GM12878 (cell line): ENCODE results near the gene GRK5. TPM values are rescaled to one million over a fixed set of nuclear protein-coding genes. Genes with fewer than 3 reads are reported as not detected.
A peak's percentile ranks its signal among the peaks of the same experiment; 100 is the strongest.

Experiments used
- ATAC-seq: fragments of 200-7000 bp; cut with Tn5 transposase; 3 replicates; pipeline ENCODE4 v1.9.1; 2020; ENCODE audit warnings: mild to moderate bottlenecking, moderate library complexity
- BruUV-seq: library from RNA; stranded (reverse); fragments of 400-500 nt; replicated peaks from 2 replicates; lab custom pipeline; 2021; lab: Mats Ljungman, UMichigan
- CTCF ChIA-PET: fragments of 300-600 bp; sonication (Branson Sonifier 250); formaldehyde crosslinking; extraction: SDS; loops from one replicate; lab custom pipeline; 2021; ENCODE audit warnings: inconsistent platforms; lab: Yijun Ruan, JAX
- POLR2A ChIA-PET: fragments of 350-600 bp; formaldehyde crosslinking; extraction: SDS; loops from one replicate; lab custom pipeline; 2021; ENCODE audit warnings: inconsistent platforms; lab: Charles Lee
- RAD21 ChIA-PET: fragments of 300-600 bp; sonication (Branson Sonifier 250); formaldehyde crosslinking; loops from one replicate; lab custom pipeline; 2023; ENCODE audit warnings: antibody characterized with exemption; ENCODE audit not compliant: unreplicated experiment; lab: Charles Lee
- SMC1A ChIA-PET: fragments of 300-600 bp; sonication (Branson Sonifier 250); formaldehyde crosslinking; loops from one replicate; lab custom pipeline; 2023; ENCODE audit not compliant: unreplicated experiment, uncharacterized antibody; lab: Charles Lee
- DNase-seq: peaks from one replicate; pipeline ENCODE4 v3.0.0-alpha.2; 2011; ENCODE audit warnings: low read depth, low spot score
- FAIRE-seq: peaks from 3 replicates; lab custom pipeline; 2011; peaks lifted over from hg19 to GRCh38; lab: Jason Lieb, UNC
- H2AFZ ChIP-seq: 2 replicates; pipeline ENCODE4 v1.6.0; 2011; ENCODE audit warnings: low read depth, low read length, control low read depth; ENCODE audit not compliant: control insufficient read depth
- H3K27ac ChIP-seq: 2 replicates; pipeline ENCODE4 v1.5.1; 2011; ENCODE audit warnings: control low read depth; ENCODE audit not compliant: control insufficient read depth, insufficient read depth
- H3K27me3 ChIP-seq, 2 experiments: replicated peaks in 1 of 2; 2 replicates each; pipeline versions ENCODE4 v1.6.0 to v1.6.1; 2011; ENCODE audit warnings: low read length in 1 of 2; ENCODE audit not compliant: control insufficient read depth in 2 of 2, insufficient read depth in 2 of 2
- H3K36me3 ChIP-seq, 2 experiments: 2 replicates each; pipeline ENCODE4 v1.5.1; 2011; ENCODE audit warnings: low read length in 1 of 2; ENCODE audit not compliant: control insufficient read depth in 2 of 2, insufficient read depth in 2 of 2
- H3K4me1 ChIP-seq: 2 replicates; pipeline ENCODE4 v1.6.1; 2011; ENCODE audit warnings: mild to moderate bottlenecking, low read length, moderate library complexity, mixed read lengths; ENCODE audit not compliant: control insufficient read depth, insufficient read depth
- H3K4me2 ChIP-seq: 2 replicates; pipeline ENCODE4 v1.6.0; 2011; ENCODE audit warnings: control low read depth; ENCODE audit not compliant: control insufficient read depth, insufficient read depth
- H3K4me3 ChIP-seq: fragments of 200-600 bp; sonication (generic); 2 replicates; pipeline ENCODE4 v1.5.1; 2016
- H3K79me2 ChIP-seq: 2 replicates; pipeline ENCODE4 v1.6.0; 2011; ENCODE audit warnings: low read length; ENCODE audit not compliant: control insufficient read depth, insufficient read depth
- H3K9ac ChIP-seq: 2 replicates; pipeline ENCODE4 v1.8.0; 2011; ENCODE audit warnings: low read length, control low read depth, mixed read lengths; ENCODE audit not compliant: control insufficient read depth, insufficient read depth
- H3K9me3 ChIP-seq: replicated peaks from 3 replicates; pipeline ENCODE4 v1.5.1; 2011; ENCODE audit warnings: mild to moderate bottlenecking, low read length; ENCODE audit not compliant: control insufficient read depth, insufficient read depth
- H4K20me1 ChIP-seq: 2 replicates; pipeline ENCODE4 v1.6.0; 2011; ENCODE audit not compliant: control insufficient read depth, insufficient read depth
- PAX5 ChIP-seq: IDR thresholded peaks from 2 replicates; pipeline ENCODE4 v1.6.1; 2011; ENCODE audit warnings: low read depth, low read length, borderline replicate concordance
- RAD21 ChIP-seq: IDR thresholded peaks from 2 replicates; pipeline ENCODE4 v1.6.1; 2011; ENCODE audit warnings: mild to moderate bottlenecking, low read depth, low read length, moderate library complexity; ENCODE audit not compliant: insufficient read depth
- SMC3 ChIP-seq: IDR thresholded peaks from 2 replicates; pipeline ENCODE4 v1.6.1; 2011; ENCODE audit warnings: low read length, improper control_type of control experiment, borderline replicate concordance
- WGBS: methylation state at CpG from one replicate; pipeline ENCODE4 v1.1.6; 2016; ENCODE audit warnings: low lambda C conversion rate; ENCODE audit not compliant: insufficient replicate concordance, insufficient coverage; ENCODE audit errors: missing lambda C conversion rate; 5-methylcytosine and 5-hydroxymethylcytosine counted together
- in situ Hi-C: fragments of 300-500 bp; cut with MboI; formaldehyde crosslinking; loops from 9 replicates; pipeline ENCODE4 v1.14.3; 2018; ENCODE audit warnings: mixed read lengths
- intact Hi-C: fragments of 100-400 bp; cut with micrococcal nuclease; formaldehyde crosslinking; loops from one replicate; pipeline ENCODE4 v1.14.2; 2022; ENCODE audit not compliant: unreplicated experiment
- polyA plus RNA-seq, 11 experiments: library from polyadenylated mRNA; depleted of rRNA in 4 of 11; unstranded in 6 of 11; stranded (reverse) in 5 of 11; fragments of >200 nt; fragmentation: Nextera tagmentation in 4 of 11; fragmentation: Illumina TruSeq in 1 of 11; extraction: Ambion mirVana in 4 of 11; extraction: Trizol in 1 of 11; gene quantifications; 1 replicate in 1 of 11; 2 replicates in 10 of 11; pipeline versions ENCODE4 v1.2.1 to v1.2.3, GENCODE V29; 2011 to 2016; ENCODE audit warnings: inconsistent platforms in 2 of 11, missing spikeins in 2 of 11, low read depth in 1 of 11
- total RNA-seq, 4 experiments: library from RNA; depleted of rRNA in 3 of 4; stranded (reverse); fragments of >200 nt in 3 of 4; fragmentation: Illumina TruSeq in 1 of 4; extraction: Trizol in 1 of 4; gene quantifications; 2 replicates each; pipeline versions ENCODE4 v1.2.1 to v1.2.3, GENCODE V29; 2013 to 2021
- TF ChIP-seq, protein P1 (sequence below), 3 experiments: IDR thresholded peaks in 2 of 3; conservative IDR thresholded peaks in 1 of 3; 2 replicates each; pipeline ENCODE4 v1.5.1; 2011; ENCODE audit warnings: low read depth in 3 of 3, low read length in 3 of 3, mild to moderate bottlenecking in 3 of 3, control low read depth in 2 of 3, moderate library complexity in 2 of 3, inconsistent platforms in 1 of 3, mixed read lengths in 1 of 3; ENCODE audit not compliant: control insufficient read depth in 2 of 3, insufficient read depth in 1 of 3; ENCODE audit errors: extremely low read depth in 1 of 3

The GRK5 gene
- total and polyA plus RNA-seq, 10 of the 15 experiments (the other 5 are each of a cell fraction or from before 2014, with no cell fraction given): 0.11 to 22.1 (median 10.0) TPM

DNA sequence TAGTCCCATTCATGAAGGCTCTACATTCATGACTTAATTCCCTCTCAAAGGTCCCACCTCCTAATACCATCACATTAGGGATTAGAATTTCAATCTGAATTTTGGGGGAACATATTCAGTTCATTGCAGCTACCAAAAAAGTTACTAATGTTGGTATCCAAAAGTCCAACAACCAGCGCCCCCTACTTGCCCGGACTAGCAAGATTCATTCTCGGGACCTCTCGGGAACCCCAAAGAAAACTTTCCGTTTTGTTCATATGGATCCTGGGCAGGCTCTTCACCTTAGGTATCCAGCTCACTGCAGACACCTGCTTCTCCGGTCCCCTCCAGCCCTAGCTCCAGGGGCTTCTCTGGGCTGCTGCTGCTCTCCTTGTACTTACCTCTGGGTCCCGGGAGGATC is 8.9 kb upstream of the GRK5 start:
- in situ Hi-C loops (loop anchor here (5.0 to 25.0 kb wide), 2 partner anchors 219 to 636 kb away; no protein-coding TSS in a partner anchor), intact Hi-C loops (no loop called here)
- ChIA-PET RAD21 (interaction anchor here (0.6 to 3.1 kb wide), 22 partner anchors 8 to 465 kb away, joined by 3 to 29 read pairs (median 5); partner anchors contain the start of genes GRK5 and PRDX3), SMC1A (interaction anchor here (0.6 to 3.0 kb wide), 32 partner anchors 9 to 629 kb away, joined by 3 to 30 read pairs (median 4); partner anchors contain the start of gene GRK5), POLR2A (interaction anchor here (0.6 to 2.2 kb wide), 2 partner anchors 291 to 347 kb away, joined by 5 to 6 read pairs; no protein-coding TSS in a partner anchor), CTCF (interaction anchor here (0.6 to 7.4 kb wide), 62 partner anchors 9 to 630 kb away, joined by 3 to 89 read pairs (median 5); partner anchors contain the start of genes CACUL1, GRK5, NANOS1 and PRDX3)
- Histone ChIP-seq H3K4me3 (no peak overlapping the region), H3K9ac (no peak overlapping the region; the same call in 1 of the 2 replicates), H3K9me3 (no peaks in the 10 kb centered on the region), H3K4me2 (no peak overlapping the region), H3K36me3 (no peaks in the 10 kb centered on the region), H3K27ac (no peak overlapping the region), H3K4me1 (no peaks in the 10 kb centered on the region), H3K27me3 (no peaks in the 10 kb centered on the region), H3K79me2 (no peaks in the 10 kb centered on the region)
- ATAC-seq (peak; percentile 70), DNase-seq (no peak), FAIRE-seq (peak; percentile 18)
- BruUV-seq: no TSS peak
- 10% methylated on average over 7 of the region's 7 CpGs for WGBS
- TF ChIP-seq, protein P1, sequence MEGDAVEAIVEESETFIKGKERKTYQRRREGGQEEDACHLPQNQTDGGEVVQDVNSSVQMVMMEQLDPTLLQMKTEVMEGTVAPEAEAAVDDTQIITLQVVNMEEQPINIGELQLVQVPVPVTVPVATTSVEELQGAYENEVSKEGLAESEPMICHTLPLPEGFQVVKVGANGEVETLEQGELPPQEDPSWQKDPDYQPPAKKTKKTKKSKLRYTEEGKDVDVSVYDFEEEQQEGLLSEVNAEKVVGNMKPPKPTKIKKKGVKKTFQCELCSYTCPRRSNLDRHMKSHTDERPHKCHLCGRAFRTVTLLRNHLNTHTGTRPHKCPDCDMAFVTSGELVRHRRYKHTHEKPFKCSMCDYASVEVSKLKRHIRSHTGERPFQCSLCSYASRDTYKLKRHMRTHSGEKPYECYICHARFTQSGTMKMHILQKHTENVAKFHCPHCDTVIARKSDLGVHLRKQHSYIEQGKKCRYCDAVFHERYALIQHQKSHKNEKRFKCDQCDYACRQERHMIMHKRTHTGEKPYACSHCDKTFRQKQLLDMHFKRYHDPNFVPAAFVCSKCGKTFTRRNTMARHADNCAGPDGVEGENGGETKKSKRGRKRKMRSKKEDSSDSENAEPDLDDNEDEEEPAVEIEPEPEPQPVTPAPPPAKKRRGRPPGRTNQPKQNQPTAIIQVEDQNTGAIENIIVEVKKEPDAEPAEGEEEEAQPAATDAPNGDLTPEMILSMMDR (IDR thresholded peaks at IDR 0.05 in 2 of 3, conservative IDR thresholded peaks at IDR 0.05 in 1 of 3; ENCODE audit: control insufficient read depth in 2 of 3, extremely low read depth in 1 of 3, insufficient read depth in 1 of 3, low read depth in 3 of 3, low read length in 3 of 3): peak; percentile 64 to 68 (median 67); a peak in 5 of 6 replicates
- peak; percentile 56 for TF ChIP-seq SMC3
- no peak for TF ChIP-seq PAX5
- peak; percentile 62 for TF ChIP-seq RAD21
- TF ChIP-seq, all 136 proteins: peak for 3
- no peaks in the 10 kb centered on the region for H4K20me1 ChIP-seq
- peak overlapping the region; percentile 35; the same call in 1 of the 2 replicates for H2AFZ ChIP-seq
